ENCODE measurements around the gene KCNJ10. TPM values are rescaled to one million over a fixed set of nuclear protein-coding genes. Genes with fewer than 3 reads are reported as not detected.

KCNJ10 gene
- polyA plus RNA-seq, 1 donor (not counting 4 experiments of a cell fraction or from before 2014, with no cell fraction given) = not detected

- Histone ChIP-seq H3K4me1 (ENCODE audit: control insufficient read depth, extremely low read depth, insufficient read depth, low read length) (peaks cover 2% of the 10 kb centered on the region), H3K9me1 (ENCODE audit: control insufficient read depth, extremely low read depth, insufficient read depth, low read length) (no peaks in the 10 kb centered on the region), H3K4me2 (ENCODE audit: control insufficient read depth, extremely low read depth, insufficient read depth, low read depth, low read length) (no peak overlapping the region), H4K20me1 (ENCODE audit: control insufficient read depth, extremely low read depth, insufficient read depth, low read length) (no peaks in the 10 kb centered on the region), H3K36me3 (ENCODE audit: control insufficient read depth in 2 of 2, extremely low read depth in 1 of 2, insufficient read depth in 2 of 2, low read length in 2 of 2) (no peaks in the 10 kb centered on the region), H3K79me2 (ENCODE audit: control insufficient read depth, insufficient read depth, low read length) (no peaks in the 10 kb centered on the region), H3K9ac (ENCODE audit: control insufficient read depth, extremely low read depth, insufficient read depth, low read length) (no peak overlapping the region), H3K9me3 (ENCODE audit: control insufficient read depth, low read depth, low read length) (no peaks in the 10 kb centered on the region), H3K4me3 (ENCODE audit: control insufficient read depth in 2 of 3, extremely low read depth in 1 of 3, insufficient read depth in 2 of 3, low read depth in 1 of 3, low read length in 3 of 3) (no peak overlapping the region), H2AFZ (ENCODE audit: control insufficient read depth, low read length) (no peak overlapping the region), H3K27ac (ENCODE audit: control insufficient read depth, insufficient read depth, low read length) (no peak overlapping the region), H3K27me3 (ENCODE audit: control insufficient read depth, extremely low read depth, insufficient read depth, low read length) (peaks cover 35% of the 10 kb centered on the region)
- no peak for FAIRE-seq
- DNase-seq (ENCODE audit: low read depth, low spot score) = no peak
- dilution Hi-C loops (cut with MboI; ENCODE audit: extremely low pct_ligation_motif_present, low sequenced_read_pairs) = no loop called here
- TF ChIP-seq CTCF (optimal IDR thresholded peaks at IDR 0.05 in 1 of 3, IDR thresholded peaks at IDR 0.05 in 1 of 3, conservative IDR thresholded peaks at IDR 0.05 in 1 of 3; ENCODE audit: extremely low read depth in 1 of 3, insufficient read depth in 2 of 3, low read length in 3 of 3) (peak; percentile 90 to 94 (median 92)), EZH2 (IDR thresholded peaks at IDR 0.05; ENCODE audit: low read length) (peak; percentile 21)
Observed at GRCh38 chr1:160078512-160079195, 8.7 kb upstream of the KCNJ10 start.

GRCh38 chr1:160077486-160077885, 7.5 kb upstream of the KCNJ10 start:
- FAIRE-seq = no peak

More at GRCh38 chr1:160077486-160077885, 7.5 kb upstream of the KCNJ10 start:
- H2AFZ ChIP-seq (ENCODE audit: control insufficient read depth, low read length) = no peak overlapping the region
- dilution Hi-C loops (cut with MboI; ENCODE audit: extremely low pct_ligation_motif_present, low sequenced_read_pairs) = no loop called here
- H3K9me1 ChIP-seq (ENCODE audit: control insufficient read depth, extremely low read depth, insufficient read depth, low read length) = no peaks in the 10 kb centered on the region
- H3K27me3 ChIP-seq (ENCODE audit: control insufficient read depth, extremely low read depth, insufficient read depth, low read length) = peaks cover 24% of the 10 kb centered on the region
- no peak overlapping the region for H3K27ac ChIP-seq (ENCODE audit: control insufficient read depth, insufficient read depth, low read length)
- no peaks in the 10 kb centered on the region for H4K20me1 ChIP-seq (ENCODE audit: control insufficient read depth, extremely low read depth, insufficient read depth, low read length)
- TF ChIP-seq CTCF (optimal IDR thresholded peaks at IDR 0.05 in 1 of 3, IDR thresholded peaks at IDR 0.05 in 1 of 3, conservative IDR thresholded peaks at IDR 0.05 in 1 of 3; ENCODE audit: extremely low read depth in 1 of 3, insufficient read depth in 2 of 3, low read length in 3 of 3) (no peak), EZH2 (IDR thresholded peaks at IDR 0.05; ENCODE audit: low read length) (no peak)
- no peak for DNase-seq (ENCODE audit: low read depth, low spot score)
- no peak overlapping the region for H3K4me2 ChIP-seq (ENCODE audit: control insufficient read depth, extremely low read depth, insufficient read depth, low read depth, low read length)
- H3K9ac ChIP-seq (ENCODE audit: control insufficient read depth, extremely low read depth, insufficient read depth, low read length) = no peak overlapping the region
- H3K36me3 ChIP-seq (ENCODE audit: control insufficient read depth in 2 of 2, extremely low read depth in 1 of 2, insufficient read depth in 2 of 2, low read length in 2 of 2) = no peaks in the 10 kb centered on the region
- H3K79me2 ChIP-seq (ENCODE audit: control insufficient read depth, insufficient read depth, low read length) = no peaks in the 10 kb centered on the region
- no peak overlapping the region for H3K4me3 ChIP-seq (ENCODE audit: control insufficient read depth in 2 of 3, extremely low read depth in 1 of 3, insufficient read depth in 2 of 3, low read depth in 1 of 3, low read length in 3 of 3)
- no peaks in the 10 kb centered on the region for H3K4me1 ChIP-seq (ENCODE audit: control insufficient read depth, extremely low read depth, insufficient read depth, low read length)
- no peaks in the 10 kb centered on the region for H3K9me3 ChIP-seq (ENCODE audit: control insufficient read depth, low read depth, low read length)

All from keratinocyte (primary cell).